Fibroblast of skin of right biceps (primary cell): Measurements from ENCODE around the gene CEMP1.
"Not testable (repeated sequence)": the region's sequence is repeated elsewhere in the genome, so short reads cannot be mapped to it uniquely, and the experiment has no call there.

Experiments used
- DNase-seq: peaks from one replicate; pipeline ENCODE4 v3.0.0-alpha.2; 2013

CEMP1 gene

GRCh38 chr16:2531371-2531695 is at the start of gene CEMP1:
CEMP1 (minus strand) TSS chr16:2531408; CDS start chr16:2531073, 335 bp downstream.
- no peak for DNase-seq

- not testable (repeated sequence) for DNase-seq
Observed at GRCh38 chr16:2580818-2581217, 49.6 kb upstream of the CEMP1 start.

- DNase-seq: peak; percentile 20
Observed at GRCh38 chr16:2580143-2580542, 48.9 kb upstream of the CEMP1 start.

- not testable (repeated sequence) for DNase-seq
Observed at GRCh38 chr16:2578905-2579304, 47.7 kb upstream of the CEMP1 start.

GRCh38 chr16:2577044-2577443 is 45.8 kb upstream of the CEMP1 start:
- DNase-seq: not testable (repeated sequence)

- DNase-seq: not testable (repeated sequence)
Observed at GRCh38 chr16:2575839-2576238, 44.6 kb upstream of the CEMP1 start.

GRCh38 chr16:2572704-2573103 is 41.5 kb upstream of the CEMP1 start:
- not testable (repeated sequence) for DNase-seq

- not testable (repeated sequence) for DNase-seq
Observed at GRCh38 chr16:2568573-2568972, 37.4 kb upstream of the CEMP1 start.

GRCh38 chr16:2567506-2567905 is 36.3 kb upstream of the CEMP1 start:
- DNase-seq: not testable (repeated sequence)

- not testable (repeated sequence) for DNase-seq
Observed at GRCh38 chr16:2560798-2561133, 29.6 kb upstream of the CEMP1 start.

- not testable (repeated sequence) for DNase-seq
Observed at GRCh38 chr16:2560131-2560797, 29.1 kb upstream of the CEMP1 start.

- DNase-seq: not testable (repeated sequence)
Observed at GRCh38 chr16:2557150-2557549, 25.9 kb upstream of the CEMP1 start.

- DNase-seq: not testable (repeated sequence)
Observed at GRCh38 chr16:2554709-2555425, 23.7 kb upstream of the CEMP1 start.

- DNase-seq: peak; percentile 44
Observed at GRCh38 chr16:2551420-2551889, 20.2 kb upstream of the CEMP1 start.

GRCh38 chr16:2550283-2550878 is 19.2 kb upstream of the CEMP1 start:
- not testable (repeated sequence) for DNase-seq

- not testable (repeated sequence) for DNase-seq
Observed at GRCh38 chr16:2543771-2544170, 12.6 kb upstream of the CEMP1 start.

- DNase-seq: not testable (repeated sequence)
Observed at GRCh38 chr16:2541409-2541808, 10.2 kb upstream of the CEMP1 start.

GRCh38 chr16:2540912-2541311 is 9.7 kb upstream of the CEMP1 start:
- not testable (repeated sequence) for DNase-seq

GRCh38 chr16:2539845-2540458 is 8.7 kb upstream of the CEMP1 start:
- not testable (repeated sequence) for DNase-seq

- DNase-seq: not testable (repeated sequence)
Observed at GRCh38 chr16:2539192-2539844, 8.1 kb upstream of the CEMP1 start.

GRCh38 chr16:2537451-2538379 is 6.5 kb upstream of the CEMP1 start, which contains the start of gene PDPK1:
PDPK1 (plus strand) TSS chr16:2538021; CDS start chr16:2538113, 92 bp downstream.
- DNase-seq: peak; percentile 96

- peak; percentile 71 for DNase-seq
Observed at GRCh38 chr16:2535625-2536013, 4.4 kb upstream of the CEMP1 start.
